ENCODE measurements around the gene KIR3DL1. TPM values are rescaled to one million over a fixed set of nuclear protein-coding genes. Genes with fewer than 3 reads are reported as not detected.
"Not testable (repeated sequence)": the region's sequence is repeated elsewhere in the genome, so short reads cannot be mapped to it uniquely, and the experiment has no call there.

Gene KIR3DL1
- total RNA-seq, 4 donors from 2014 or later, result not detected

- Histone ChIP-seq H3K36me3 (no peaks in the 10 kb centered on the region), H3K4me1 (no peaks in the 10 kb centered on the region), H3K9me3 (no peaks in the 10 kb centered on the region), H3K27me3 (no peaks in the 10 kb centered on the region), H3K27ac (no peak overlapping the region), H3K4me3 (no peak overlapping the region)
- intact Hi-C loops (cut with DNase I; ENCODE audit: low total_unique reads) (no loop called here), in situ Hi-C loops (cut with MboI; ENCODE audit: low pct_ligation_motif_present in 1 of 4, low pct_unique_long_range_greater_than_20kb in 1 of 4, low sequenced_read_pairs in 3 of 4) (no loop called here)
- 78 to 98% methylated on average over 8 to 14 of the region's 14 CpGs for WGBS, 2 donors (ENCODE audit: low coverage in 1 of 2)
- TF ChIP-seq POLR2AphosphoS5 (IDR thresholded peaks at IDR 0.05), result no peak
- TF ChIP-seq CTCF (IDR thresholded peaks at IDR 0.05), result no peak
- TF ChIP-seq POLR2A (IDR thresholded peaks at IDR 0.05), result no peak
- no peak for TF ChIP-seq EP300 (IDR thresholded peaks at IDR 0.05; ENCODE audit: low read depth)
- DNase-seq, result no peak
Observed at GRCh38 chr19:54805665-54806515, 10.4 kb upstream of the KIR3DL1 start.

DNA sequence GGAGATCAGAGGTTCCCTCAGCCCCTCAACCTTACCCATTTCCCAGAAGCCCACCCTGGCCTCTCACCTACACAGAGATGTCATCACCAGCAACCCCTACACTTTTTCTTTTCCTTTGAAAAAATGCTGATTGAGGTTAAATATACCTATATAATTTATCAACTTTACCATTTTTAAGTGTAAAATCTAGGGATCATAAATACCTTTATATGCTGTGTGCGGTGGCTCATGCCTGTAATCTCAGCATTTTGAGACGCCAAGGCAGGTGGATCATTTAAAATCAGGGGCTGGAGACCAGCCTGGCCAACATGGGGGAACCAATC is 9.8 kb upstream of the KIR3DL1 start:
- intact Hi-C loops (cut with DNase I; ENCODE audit: low total_unique reads) (no loop called here), in situ Hi-C loops (cut with MboI; ENCODE audit: low pct_ligation_motif_present in 1 of 4, low pct_unique_long_range_greater_than_20kb in 1 of 4, low sequenced_read_pairs in 3 of 4) (no loop called here)
- H3K9me3 ChIP-seq, result no peaks in the 10 kb centered on the region
- 79 to 83% methylated on average over 2 of the region's 2 CpGs for WGBS, 2 donors (ENCODE audit: low coverage in 1 of 2)
- DNase-seq, result no peak
- no peak overlapping the region for H3K27ac ChIP-seq
- H3K4me3 ChIP-seq, result no peak overlapping the region
- no peaks in the 10 kb centered on the region for H3K4me1 ChIP-seq
- H3K27me3 ChIP-seq, result no peaks in the 10 kb centered on the region
- TF ChIP-seq EP300 (IDR thresholded peaks at IDR 0.05; ENCODE audit: low read depth), result no peak
- no peaks in the 10 kb centered on the region for H3K36me3 ChIP-seq

GRCh38 chr19:54814571-54814970 is 1.7 kb upstream of the KIR3DL1 start:
- in situ Hi-C loops (cut with MboI; ENCODE audit: low pct_ligation_motif_present in 1 of 4, low pct_unique_long_range_greater_than_20kb in 1 of 4, low sequenced_read_pairs in 3 of 4); H3K9me3 ChIP-seq: not testable (repeated sequence)
- WGBS, 2 donors (ENCODE audit: low coverage in 1 of 2), result 56 to 62% methylated on average over 2 to 3 of the region's 3 CpGs

DNA sequence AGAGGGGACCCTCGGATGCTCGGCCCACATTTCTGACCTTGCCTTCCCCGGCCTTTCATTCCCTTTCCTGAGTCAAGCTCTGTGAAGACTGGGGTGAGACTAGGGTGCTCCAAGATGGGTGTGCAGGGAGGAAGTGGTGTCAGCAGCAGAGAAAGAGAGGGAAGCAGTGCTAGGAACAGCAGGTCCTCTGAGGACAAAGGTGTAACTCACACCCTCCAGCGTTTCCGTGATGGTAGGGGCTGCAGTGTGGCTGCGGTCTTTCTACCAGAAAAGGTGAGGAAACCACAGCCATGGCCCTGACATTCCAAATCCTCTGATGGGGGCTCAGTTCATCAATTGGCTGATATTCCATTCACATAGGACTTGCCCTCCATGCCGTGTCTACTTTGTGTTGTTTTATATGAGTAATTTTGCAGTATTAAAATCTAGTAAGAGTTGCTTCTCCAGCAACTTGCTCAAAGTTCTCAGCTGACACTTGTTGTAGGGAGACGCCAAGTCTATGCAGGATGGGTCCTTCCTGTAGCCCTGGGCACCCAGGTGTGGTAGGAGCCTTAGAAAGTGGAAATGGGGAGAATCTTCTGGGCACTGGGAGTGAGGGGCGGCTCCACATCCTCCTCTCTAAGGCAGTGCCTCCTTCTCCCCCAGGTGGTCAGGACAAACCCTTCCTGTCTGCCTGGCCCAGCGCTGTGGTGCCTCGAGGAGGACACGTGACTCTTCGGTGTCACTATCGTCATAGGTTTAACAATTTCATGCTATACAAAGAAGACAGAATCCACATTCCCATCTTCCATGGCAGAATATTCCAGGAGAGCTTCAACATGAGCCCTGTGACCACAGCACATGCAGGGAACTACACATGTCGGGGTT is 1.6 kb downstream of the KIR3DL1 start:
- Histone ChIP-seq H3K27ac (no peak overlapping the region), H3K36me3 (no peaks in the 10 kb centered on the region), H3K4me3 (no peak overlapping the region), H3K4me1 (no peaks in the 10 kb centered on the region), H3K9me3 (no peaks in the 10 kb centered on the region), H3K27me3 (no peaks in the 10 kb centered on the region)
- DNase-seq, result no peak
- in situ Hi-C loops (cut with MboI; ENCODE audit: low pct_ligation_motif_present in 1 of 4, low pct_unique_long_range_greater_than_20kb in 1 of 4, low sequenced_read_pairs in 3 of 4), result loop anchor here in 1 of 4 donors (5.0 kb wide), 1 partner anchor 34 kb away; the partner anchor contains the start of gene KIR3DL2
- WGBS, 2 donors (ENCODE audit: low coverage in 1 of 2), result 90% methylated on average over 15 of the region's 15 CpGs; no CpG with 5 or more reads in 1 of the 2 donors
- TF ChIP-seq POLR2AphosphoS5 (IDR thresholded peaks at IDR 0.05) (no peak), CTCF (IDR thresholded peaks at IDR 0.05) (no peak), EP300 (IDR thresholded peaks at IDR 0.05; ENCODE audit: low read depth) (no peak), POLR2A (IDR thresholded peaks at IDR 0.05) (no peak)
- intact Hi-C loops (cut with DNase I; ENCODE audit: low total_unique reads), result no loop called here

More at GRCh38 chr19:54814571-54814970, 1.7 kb upstream of the KIR3DL1 start:
- H3K27me3 ChIP-seq; H3K4me3 ChIP-seq; intact Hi-C loops (cut with DNase I; ENCODE audit: low total_unique reads); H3K27ac ChIP-seq; H3K4me1 ChIP-seq; H3K36me3 ChIP-seq; DNase-seq: not testable (repeated sequence)

DNA sequence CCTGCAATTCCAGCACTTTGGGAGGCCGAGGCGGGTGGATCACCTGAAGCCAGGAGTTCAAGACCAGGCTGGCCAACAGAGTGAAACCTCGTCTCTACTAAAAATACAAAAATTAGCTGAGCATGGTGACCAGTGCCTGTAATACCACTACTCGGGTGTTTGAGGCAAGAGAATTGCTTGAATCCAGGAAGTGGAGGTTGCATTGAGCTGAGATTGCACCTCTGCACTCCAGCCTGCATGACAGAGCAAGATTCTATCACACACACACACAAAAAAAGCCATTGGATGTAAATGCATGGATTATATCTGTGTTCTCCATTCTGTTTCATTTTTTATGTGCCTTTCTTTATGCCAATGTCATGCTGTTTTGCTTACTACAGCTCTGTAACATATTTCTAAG is 8.1 kb downstream of the KIR3DL1 start:
- in situ Hi-C loops (cut with MboI; ENCODE audit: low pct_ligation_motif_present in 1 of 4, low pct_unique_long_range_greater_than_20kb in 1 of 4, low sequenced_read_pairs in 3 of 4); H3K27ac ChIP-seq; H3K27me3 ChIP-seq: not testable (repeated sequence)

DNA sequence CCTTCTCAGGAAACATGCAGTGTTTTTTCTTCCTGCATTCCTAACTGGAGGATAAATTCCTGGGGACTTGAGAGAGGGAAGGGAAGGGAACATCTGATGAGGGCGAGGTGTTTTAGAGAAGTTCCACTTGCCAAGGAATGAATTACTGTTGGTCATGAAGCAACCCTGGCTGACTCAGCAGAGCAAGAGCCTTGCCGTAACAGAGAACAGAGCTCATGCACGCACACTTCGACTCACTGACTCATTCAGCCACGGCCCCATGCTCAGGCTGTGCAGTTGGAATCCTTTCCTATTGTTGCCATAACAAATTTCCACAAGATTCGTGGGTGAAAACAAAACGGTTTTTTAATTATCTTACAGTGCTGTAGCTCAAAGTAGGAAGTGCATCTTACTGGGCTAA is 9.1 kb downstream of the KIR3DL1 start:
- intact Hi-C loops (cut with DNase I; ENCODE audit: low total_unique reads); in situ Hi-C loops (cut with MboI; ENCODE audit: low pct_ligation_motif_present in 1 of 4, low pct_unique_long_range_greater_than_20kb in 1 of 4, low sequenced_read_pairs in 3 of 4); H3K27me3 ChIP-seq; H3K27ac ChIP-seq; H3K36me3 ChIP-seq; H3K4me3 ChIP-seq; DNase-seq; H3K4me1 ChIP-seq; H3K9me3 ChIP-seq: not testable (repeated sequence)
- WGBS, 2 donors (ENCODE audit: low coverage in 1 of 2), result 60% methylated on average over 7 of the region's 7 CpGs; no CpG with 5 or more reads in 1 of the 2 donors

More for the DNA sequence above, 8.1 kb downstream of the KIR3DL1 start:
- H3K9me3 ChIP-seq; intact Hi-C loops (cut with DNase I; ENCODE audit: low total_unique reads); H3K36me3 ChIP-seq; H3K4me3 ChIP-seq; H3K4me1 ChIP-seq; DNase-seq: not testable (repeated sequence)
- 75 to 80% methylated on average over 1 to 4 of the region's 4 CpGs for WGBS, 2 donors (ENCODE audit: low coverage in 1 of 2)

DNA sequence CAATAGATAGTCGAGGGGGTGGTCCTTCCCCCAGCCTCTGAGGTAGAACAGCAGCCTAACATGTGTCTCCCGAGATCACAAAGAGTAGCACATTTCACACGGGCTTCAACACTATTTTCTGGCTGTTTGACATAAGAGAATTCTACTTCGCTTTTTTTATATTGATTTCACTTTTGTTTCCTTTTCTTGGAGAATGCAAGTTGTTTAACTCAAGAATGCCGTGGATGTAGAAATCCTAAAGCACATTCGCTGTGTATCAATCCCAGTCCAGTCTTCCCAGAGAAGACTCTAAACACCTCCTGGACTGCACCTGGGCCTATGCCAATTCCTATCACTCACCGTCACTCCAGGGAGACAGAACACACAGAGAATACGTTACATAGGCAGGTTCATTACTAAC is 11.8 kb downstream of the KIR3DL1 start:
- WGBS, 2 donors (ENCODE audit: low coverage in 1 of 2), result 68 to 73% methylated on average over 3 to 8 of the region's 8 CpGs
- not testable (repeated sequence) for H3K9me3 ChIP-seq

DNA sequence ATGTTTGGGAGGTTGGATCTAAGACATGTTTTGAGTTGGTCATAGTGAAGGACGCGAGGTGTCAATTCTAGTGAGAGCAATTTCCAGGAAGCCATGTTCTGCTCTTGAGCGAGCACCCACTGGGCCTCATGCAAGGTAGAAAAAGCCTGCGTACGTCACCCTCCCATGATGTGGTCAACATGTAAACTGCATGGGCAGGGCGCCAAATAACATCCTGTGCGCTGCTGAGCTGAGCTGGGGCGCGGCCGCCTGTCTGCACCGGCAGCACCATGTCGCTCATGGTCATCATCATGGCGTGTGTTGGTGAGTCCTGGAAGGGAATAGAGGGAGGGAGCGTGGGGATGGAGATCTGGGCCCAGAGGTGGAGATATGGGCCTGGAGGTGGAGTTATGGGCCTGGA is 16.2 kb downstream of the KIR3DL1 start, which contains the start of gene KIR2DS4:
Gene KIR2DS4, plus strand, starts transcription at position 181 of the 400 bp plus-strand sequence.
- intact Hi-C loops (cut with DNase I; ENCODE audit: low total_unique reads); in situ Hi-C loops (cut with MboI; ENCODE audit: low pct_ligation_motif_present in 1 of 4, low pct_unique_long_range_greater_than_20kb in 1 of 4, low sequenced_read_pairs in 3 of 4); DNase-seq; H3K36me3 ChIP-seq; H3K4me3 ChIP-seq; H3K4me1 ChIP-seq; H3K27ac ChIP-seq; H3K27me3 ChIP-seq; H3K9me3 ChIP-seq: not testable (repeated sequence)
- 88% methylated on average over 12 of the region's 14 CpGs; no CpG with 5 or more reads in 1 of the 2 donors for WGBS, 2 donors (ENCODE audit: low coverage in 1 of 2)

More for the DNA sequence above, 11.8 kb downstream of the KIR3DL1 start:
- intact Hi-C loops (cut with DNase I; ENCODE audit: low total_unique reads); H3K27me3 ChIP-seq; H3K27ac ChIP-seq; DNase-seq; H3K36me3 ChIP-seq; H3K4me3 ChIP-seq; H3K4me1 ChIP-seq; in situ Hi-C loops (cut with MboI; ENCODE audit: low pct_ligation_motif_present in 1 of 4, low pct_unique_long_range_greater_than_20kb in 1 of 4, low sequenced_read_pairs in 3 of 4): not testable (repeated sequence)
